GM23338 (cell line): Measurements from ENCODE around the gene RASSF4.

Source experiments
- EZH2 ChIP-seq: fragments of 200-600 bp; sonication (generic); IDR thresholded peaks from one replicate; pipeline ENCODE4 v1.8.0; 2017; ENCODE audit warnings: antibody characterized with exemption, mild to moderate bottlenecking, low read depth; ENCODE audit not compliant: unreplicated experiment
- EZH2phosphoT487 ChIP-seq: fragments of 200-600 bp; sonication (generic); IDR thresholded peaks from one replicate; pipeline ENCODE4 v1.8.1; 2018; ENCODE audit warnings: antibody characterized with exemption; ENCODE audit not compliant: unreplicated experiment
- JUNB ChIP-seq: IDR thresholded peaks from one replicate; pipeline ENCODE4 v1.6.1; 2016; ENCODE audit warnings: antibody characterized with exemption; ENCODE audit not compliant: unreplicated experiment
- NANOG ChIP-seq: IDR thresholded peaks from 2 replicates; pipeline ENCODE4 v1.6.1; 2016; ENCODE audit warnings: antibody characterized with exemption, borderline replicate concordance
- POLR2AphosphoS5 ChIP-seq: IDR thresholded peaks from 2 replicates; pipeline ENCODE4 v1.6.1; 2016; ENCODE audit warnings: antibody characterized with exemption, low read depth
- ZNF331 ChIP-seq: fragments of 250-450 bp; sonication (Bioruptor Pico); IDR thresholded peaks from 2 replicates; pipeline ENCODE4 v1.5.0; 2020; ENCODE audit warnings: low read depth, mild to moderate bottlenecking, moderate library complexity
- TF ChIP-seq, protein P1 (sequence below), 2 experiments: fragments of 200-600 bp in 1 of 2; sonication (generic) in 1 of 2; conservative IDR thresholded peaks; 2 replicates each; pipeline versions ENCODE4 v1.5.1 to v1.6.1; 2016 to 2017; ENCODE audit warnings: antibody characterized with exemption in 2 of 2, low read depth in 2 of 2, mild to moderate bottlenecking in 2 of 2, moderate library complexity in 1 of 2
- TF ChIP-seq, protein P2 (sequence below): IDR thresholded peaks from one replicate; pipeline ENCODE4 v1.6.1; 2018; ENCODE audit warnings: antibody characterized with exemption; ENCODE audit not compliant: unreplicated experiment
- TF ChIP-seq, protein P3 (sequence below): IDR thresholded peaks from 2 replicates; pipeline ENCODE4 v1.6.1; 2016; ENCODE audit warnings: antibody characterized with exemption

DNA sequence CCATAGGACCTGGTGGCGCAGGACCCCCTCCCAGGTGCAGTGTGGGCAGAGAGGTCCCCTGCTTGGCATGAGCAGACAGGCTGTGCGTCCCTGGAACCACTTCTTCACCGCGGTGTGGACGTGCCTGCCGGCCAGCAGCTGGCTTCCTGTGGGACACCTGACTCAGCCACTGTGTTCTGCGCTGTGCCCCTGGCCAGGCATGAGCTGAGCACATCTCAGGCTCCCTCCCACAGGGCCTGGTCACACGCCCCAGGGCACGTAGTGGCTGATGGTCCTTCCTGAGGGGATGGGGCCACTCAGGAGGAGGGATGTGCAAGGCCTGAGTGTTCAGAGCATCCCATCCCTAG, 22.5 kb downstream of the RASSF4 start:
- TF ChIP-seq, protein P1, sequence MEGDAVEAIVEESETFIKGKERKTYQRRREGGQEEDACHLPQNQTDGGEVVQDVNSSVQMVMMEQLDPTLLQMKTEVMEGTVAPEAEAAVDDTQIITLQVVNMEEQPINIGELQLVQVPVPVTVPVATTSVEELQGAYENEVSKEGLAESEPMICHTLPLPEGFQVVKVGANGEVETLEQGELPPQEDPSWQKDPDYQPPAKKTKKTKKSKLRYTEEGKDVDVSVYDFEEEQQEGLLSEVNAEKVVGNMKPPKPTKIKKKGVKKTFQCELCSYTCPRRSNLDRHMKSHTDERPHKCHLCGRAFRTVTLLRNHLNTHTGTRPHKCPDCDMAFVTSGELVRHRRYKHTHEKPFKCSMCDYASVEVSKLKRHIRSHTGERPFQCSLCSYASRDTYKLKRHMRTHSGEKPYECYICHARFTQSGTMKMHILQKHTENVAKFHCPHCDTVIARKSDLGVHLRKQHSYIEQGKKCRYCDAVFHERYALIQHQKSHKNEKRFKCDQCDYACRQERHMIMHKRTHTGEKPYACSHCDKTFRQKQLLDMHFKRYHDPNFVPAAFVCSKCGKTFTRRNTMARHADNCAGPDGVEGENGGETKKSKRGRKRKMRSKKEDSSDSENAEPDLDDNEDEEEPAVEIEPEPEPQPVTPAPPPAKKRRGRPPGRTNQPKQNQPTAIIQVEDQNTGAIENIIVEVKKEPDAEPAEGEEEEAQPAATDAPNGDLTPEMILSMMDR (conservative IDR thresholded peaks at IDR 0.05; ENCODE audit: low read depth in 2 of 2): no peak
- no peak for TF ChIP-seq EZH2
- TF ChIP-seq POLR2AphosphoS5: no peak
- TF ChIP-seq, protein P2, sequence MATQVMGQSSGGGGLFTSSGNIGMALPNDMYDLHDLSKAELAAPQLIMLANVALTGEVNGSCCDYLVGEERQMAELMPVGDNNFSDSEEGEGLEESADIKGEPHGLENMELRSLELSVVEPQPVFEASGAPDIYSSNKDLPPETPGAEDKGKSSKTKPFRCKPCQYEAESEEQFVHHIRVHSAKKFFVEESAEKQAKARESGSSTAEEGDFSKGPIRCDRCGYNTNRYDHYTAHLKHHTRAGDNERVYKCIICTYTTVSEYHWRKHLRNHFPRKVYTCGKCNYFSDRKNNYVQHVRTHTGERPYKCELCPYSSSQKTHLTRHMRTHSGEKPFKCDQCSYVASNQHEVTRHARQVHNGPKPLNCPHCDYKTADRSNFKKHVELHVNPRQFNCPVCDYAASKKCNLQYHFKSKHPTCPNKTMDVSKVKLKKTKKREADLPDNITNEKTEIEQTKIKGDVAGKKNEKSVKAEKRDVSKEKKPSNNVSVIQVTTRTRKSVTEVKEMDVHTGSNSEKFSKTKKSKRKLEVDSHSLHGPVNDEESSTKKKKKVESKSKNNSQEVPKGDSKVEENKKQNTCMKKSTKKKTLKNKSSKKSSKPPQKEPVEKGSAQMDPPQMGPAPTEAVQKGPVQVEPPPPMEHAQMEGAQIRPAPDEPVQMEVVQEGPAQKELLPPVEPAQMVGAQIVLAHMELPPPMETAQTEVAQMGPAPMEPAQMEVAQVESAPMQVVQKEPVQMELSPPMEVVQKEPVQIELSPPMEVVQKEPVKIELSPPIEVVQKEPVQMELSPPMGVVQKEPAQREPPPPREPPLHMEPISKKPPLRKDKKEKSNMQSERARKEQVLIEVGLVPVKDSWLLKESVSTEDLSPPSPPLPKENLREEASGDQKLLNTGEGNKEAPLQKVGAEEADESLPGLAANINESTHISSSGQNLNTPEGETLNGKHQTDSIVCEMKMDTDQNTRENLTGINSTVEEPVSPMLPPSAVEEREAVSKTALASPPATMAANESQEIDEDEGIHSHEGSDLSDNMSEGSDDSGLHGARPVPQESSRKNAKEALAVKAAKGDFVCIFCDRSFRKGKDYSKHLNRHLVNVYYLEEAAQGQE: no peak
- no peak for TF ChIP-seq JUNB
- TF ChIP-seq EZH2phosphoT487: no peak
- TF ChIP-seq, protein P3, sequence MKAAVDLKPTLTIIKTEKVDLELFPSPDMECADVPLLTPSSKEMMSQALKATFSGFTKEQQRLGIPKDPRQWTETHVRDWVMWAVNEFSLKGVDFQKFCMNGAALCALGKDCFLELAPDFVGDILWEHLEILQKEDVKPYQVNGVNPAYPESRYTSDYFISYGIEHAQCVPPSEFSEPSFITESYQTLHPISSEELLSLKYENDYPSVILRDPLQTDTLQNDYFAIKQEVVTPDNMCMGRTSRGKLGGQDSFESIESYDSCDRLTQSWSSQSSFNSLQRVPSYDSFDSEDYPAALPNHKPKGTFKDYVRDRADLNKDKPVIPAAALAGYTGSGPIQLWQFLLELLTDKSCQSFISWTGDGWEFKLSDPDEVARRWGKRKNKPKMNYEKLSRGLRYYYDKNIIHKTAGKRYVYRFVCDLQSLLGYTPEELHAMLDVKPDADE: no peak
- no peak for TF ChIP-seq NANOG
- no peak for TF ChIP-seq ZNF331 (CRISPR knock-in tag)
